Measurements from ENCODE around the gene CFAP92.

Gene CFAP92

DNA sequence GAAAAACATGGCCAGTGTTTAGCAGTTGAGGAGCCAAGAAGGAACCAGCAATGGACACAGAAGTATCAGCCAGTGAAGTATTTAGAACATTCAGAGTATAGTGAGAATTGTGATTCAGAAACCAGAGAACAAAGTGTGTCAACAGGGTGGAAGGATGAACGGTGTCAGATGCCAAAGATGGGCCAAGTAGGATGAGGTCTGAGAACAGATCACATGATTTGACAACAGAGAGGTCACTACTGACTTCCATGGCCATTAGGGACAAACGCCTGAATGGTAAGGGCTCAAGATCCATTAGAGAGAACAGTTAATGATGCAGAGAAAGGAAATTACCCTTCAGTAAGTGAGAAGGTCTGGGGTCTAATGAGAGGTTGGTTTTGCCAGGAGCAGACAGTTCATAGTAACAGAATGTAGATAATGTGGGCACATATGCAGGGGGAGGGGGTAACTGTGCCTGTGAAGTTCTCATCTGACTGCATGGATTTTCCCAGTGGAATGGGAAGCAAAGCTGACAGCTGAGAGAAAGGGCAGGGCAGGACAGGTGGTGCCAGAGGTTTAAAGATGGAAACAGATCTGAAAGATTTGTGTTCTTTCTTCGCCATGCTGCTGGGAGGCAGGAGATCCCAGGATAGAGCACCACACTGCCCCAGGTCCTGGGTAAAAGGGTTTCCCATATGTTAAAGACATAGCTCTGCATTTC is 119.2 kb downstream of the CFAP92 start:
- TF ChIP-seq, protein P1, sequence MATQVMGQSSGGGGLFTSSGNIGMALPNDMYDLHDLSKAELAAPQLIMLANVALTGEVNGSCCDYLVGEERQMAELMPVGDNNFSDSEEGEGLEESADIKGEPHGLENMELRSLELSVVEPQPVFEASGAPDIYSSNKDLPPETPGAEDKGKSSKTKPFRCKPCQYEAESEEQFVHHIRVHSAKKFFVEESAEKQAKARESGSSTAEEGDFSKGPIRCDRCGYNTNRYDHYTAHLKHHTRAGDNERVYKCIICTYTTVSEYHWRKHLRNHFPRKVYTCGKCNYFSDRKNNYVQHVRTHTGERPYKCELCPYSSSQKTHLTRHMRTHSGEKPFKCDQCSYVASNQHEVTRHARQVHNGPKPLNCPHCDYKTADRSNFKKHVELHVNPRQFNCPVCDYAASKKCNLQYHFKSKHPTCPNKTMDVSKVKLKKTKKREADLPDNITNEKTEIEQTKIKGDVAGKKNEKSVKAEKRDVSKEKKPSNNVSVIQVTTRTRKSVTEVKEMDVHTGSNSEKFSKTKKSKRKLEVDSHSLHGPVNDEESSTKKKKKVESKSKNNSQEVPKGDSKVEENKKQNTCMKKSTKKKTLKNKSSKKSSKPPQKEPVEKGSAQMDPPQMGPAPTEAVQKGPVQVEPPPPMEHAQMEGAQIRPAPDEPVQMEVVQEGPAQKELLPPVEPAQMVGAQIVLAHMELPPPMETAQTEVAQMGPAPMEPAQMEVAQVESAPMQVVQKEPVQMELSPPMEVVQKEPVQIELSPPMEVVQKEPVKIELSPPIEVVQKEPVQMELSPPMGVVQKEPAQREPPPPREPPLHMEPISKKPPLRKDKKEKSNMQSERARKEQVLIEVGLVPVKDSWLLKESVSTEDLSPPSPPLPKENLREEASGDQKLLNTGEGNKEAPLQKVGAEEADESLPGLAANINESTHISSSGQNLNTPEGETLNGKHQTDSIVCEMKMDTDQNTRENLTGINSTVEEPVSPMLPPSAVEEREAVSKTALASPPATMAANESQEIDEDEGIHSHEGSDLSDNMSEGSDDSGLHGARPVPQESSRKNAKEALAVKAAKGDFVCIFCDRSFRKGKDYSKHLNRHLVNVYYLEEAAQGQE (IDR thresholded peaks at IDR 0.05; ENCODE audit: insufficient read depth in 1 of 2, low read depth in 2 of 2, low read length in 2 of 2): no peak
- TF ChIP-seq SIN3A (IDR thresholded peaks at IDR 0.05; ENCODE audit: borderline replicate concordance, insufficient read depth, low read length) (no peak), TAF1 (IDR thresholded peaks at IDR 0.05; ENCODE audit: borderline replicate concordance, insufficient read depth, low read length) (no peak), FOXP2 (optimal IDR thresholded peaks at IDR 0.05; ENCODE audit: borderline replicate concordance, extremely low read depth, extremely low read length, insufficient read depth) (no peak), POLR2AphosphoS5 (IDR thresholded peaks at IDR 0.05; ENCODE audit: low read depth, low read length) (no peak)

DNA sequence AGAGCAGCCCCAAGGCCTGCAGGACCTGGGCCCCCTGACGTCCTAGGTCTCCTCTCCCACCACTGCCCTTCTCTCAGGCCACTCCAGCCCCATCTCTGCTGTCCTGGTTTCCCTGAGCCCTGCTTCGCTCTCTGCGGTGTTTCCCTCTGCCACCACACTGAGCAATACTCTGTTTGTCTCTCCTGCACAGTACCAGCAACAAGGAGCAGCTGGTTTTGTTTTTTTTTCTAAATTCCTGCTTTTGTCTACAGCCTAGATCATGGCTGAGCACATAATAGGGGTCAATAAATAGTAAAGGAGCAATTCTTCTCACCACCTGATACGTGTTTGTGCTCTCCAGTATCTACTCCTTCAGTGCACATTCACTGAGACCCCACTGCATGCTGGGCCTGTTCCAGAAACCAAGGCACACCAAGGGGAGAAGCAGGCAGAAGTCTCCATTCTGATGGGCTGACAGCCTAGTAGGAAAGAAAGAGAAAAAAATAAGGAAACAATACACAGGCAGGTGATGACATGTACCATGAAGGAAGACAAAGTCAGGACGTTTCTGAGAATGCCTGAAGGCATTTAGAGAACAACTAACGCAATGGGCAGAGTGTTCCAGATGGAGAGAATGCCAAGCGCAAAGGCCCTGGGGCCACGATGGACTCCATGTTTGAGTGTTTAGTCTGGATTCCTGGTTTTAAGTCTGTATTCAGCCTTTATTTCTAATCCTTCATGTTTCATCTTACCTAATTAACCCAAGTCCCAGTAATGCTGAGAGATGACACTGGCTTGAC is 120.4 kb downstream of the CFAP92 start:
- no peak for TF ChIP-seq SIN3A (IDR thresholded peaks at IDR 0.05; ENCODE audit: borderline replicate concordance, insufficient read depth, low read length)
- TF ChIP-seq FOXP2 (optimal IDR thresholded peaks at IDR 0.05; ENCODE audit: borderline replicate concordance, extremely low read depth, extremely low read length, insufficient read depth): no peak

DNA sequence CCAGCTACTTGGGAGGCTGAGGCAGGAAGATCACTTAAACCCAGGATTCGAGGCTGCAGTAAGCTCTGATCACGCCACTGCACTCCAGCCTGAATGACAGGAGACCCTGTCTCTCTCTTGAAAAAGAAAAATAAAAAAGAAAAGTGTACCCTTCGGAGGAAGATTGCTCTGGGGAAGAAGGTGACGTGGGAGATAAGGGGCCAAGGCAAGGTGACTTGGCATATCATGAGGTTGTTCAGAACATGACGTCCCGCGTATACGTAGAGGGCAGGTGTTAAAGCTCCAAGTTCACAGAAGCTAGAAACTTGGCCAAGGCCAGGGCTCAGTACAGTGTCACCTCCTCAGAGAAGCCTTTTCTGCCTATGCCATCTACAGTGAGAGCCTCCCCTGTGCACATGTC is 121.1 kb downstream of the CFAP92 start:
- no peak for TF ChIP-seq SIN3A (IDR thresholded peaks at IDR 0.05; ENCODE audit: borderline replicate concordance, insufficient read depth, low read length)

- TF ChIP-seq TAF1 (IDR thresholded peaks at IDR 0.05; ENCODE audit: borderline replicate concordance, insufficient read depth, low read length): no peak
- no peak for TF ChIP-seq FOXP2 (optimal IDR thresholded peaks at IDR 0.05; ENCODE audit: borderline replicate concordance, extremely low read depth, extremely low read length, insufficient read depth)
- TF ChIP-seq, protein P1 (IDR thresholded peaks at IDR 0.05; ENCODE audit: insufficient read depth in 1 of 2, low read depth in 2 of 2, low read length in 2 of 2): no peak
- no peak for TF ChIP-seq SIN3A (IDR thresholded peaks at IDR 0.05; ENCODE audit: borderline replicate concordance, insufficient read depth, low read length)
- TF ChIP-seq POLR2AphosphoS5 (IDR thresholded peaks at IDR 0.05; ENCODE audit: low read depth, low read length): no peak
These were observed 121.6 kb downstream of the CFAP92 start for GRCh38 chr3:128872282-128872681.

DNA sequence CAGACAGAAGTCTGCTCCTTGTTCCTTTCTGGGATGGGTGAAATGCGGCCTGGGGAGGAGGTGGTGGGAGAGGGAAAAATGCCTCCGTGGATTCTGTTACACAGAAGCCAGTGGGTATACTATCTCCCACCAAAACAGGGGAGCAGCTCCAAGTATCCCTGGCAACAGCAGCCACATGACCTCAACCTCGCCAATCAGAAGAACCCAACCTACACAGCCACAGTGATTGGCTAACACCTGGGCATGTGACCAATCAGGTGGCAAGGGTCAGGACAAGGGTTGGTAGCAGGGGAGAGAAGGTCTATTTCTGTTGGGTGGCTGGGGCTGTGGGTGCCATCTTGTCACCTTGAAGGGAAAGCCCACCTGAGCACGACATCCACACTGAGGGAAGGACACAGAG is 123.5 kb downstream of the CFAP92 start:
- no peak for TF ChIP-seq POLR2AphosphoS5 (IDR thresholded peaks at IDR 0.05; ENCODE audit: low read depth, low read length)
- TF ChIP-seq, protein P1 (IDR thresholded peaks at IDR 0.05; ENCODE audit: insufficient read depth in 1 of 2, low read depth in 2 of 2, low read length in 2 of 2): no peak
- TF ChIP-seq FOXP2 (optimal IDR thresholded peaks at IDR 0.05; ENCODE audit: borderline replicate concordance, extremely low read depth, extremely low read length, insufficient read depth): no peak
- TF ChIP-seq SIN3A (IDR thresholded peaks at IDR 0.05; ENCODE audit: borderline replicate concordance, insufficient read depth, low read length): no peak
- TF ChIP-seq TAF1 (IDR thresholded peaks at IDR 0.05; ENCODE audit: borderline replicate concordance, insufficient read depth, low read length): no peak

All from PFSK-1 (cell line).